Nephron progenitor cell (in vitro differentiated cells): ENCODE data around the gene ALPI.
"Not testable (repeated sequence)": the region's sequence is repeated elsewhere in the genome, so short reads cannot be mapped to it uniquely, and the experiment has no call there.

Experiments
- DNase-seq: peaks from one replicate; pipeline ENCODE4 v3.0.0; 2021
- H3K27ac Mint-ChIP-seq: 2 replicates; pipeline ENCODE4 v1.8.0; 2021; ENCODE audit warnings: mild to moderate bottlenecking, moderate library complexity, mixed read lengths
- H3K27me3 Mint-ChIP-seq: 2 replicates; pipeline ENCODE4 v1.8.0; 2021; ENCODE audit warnings: mild to moderate bottlenecking, low read depth, mixed read lengths; ENCODE audit not compliant: poor library complexity
- H3K36me3 Mint-ChIP-seq: 2 replicates; pipeline ENCODE4 v1.8.0; 2021; ENCODE audit warnings: low read depth, mixed read lengths
- H3K4me1 Mint-ChIP-seq: 2 replicates; pipeline ENCODE4 v1.8.0; 2021; ENCODE audit warnings: mixed read lengths
- H3K4me3 Mint-ChIP-seq: 2 replicates; pipeline ENCODE4 v1.8.0; 2021; ENCODE audit warnings: mild to moderate bottlenecking, moderate library complexity, mixed read lengths
- H3K9me3 Mint-ChIP-seq: 2 replicates; pipeline ENCODE4 v1.8.0; 2021; ENCODE audit warnings: mild to moderate bottlenecking, moderate library complexity, mixed read lengths
- CTCF ChIP-seq: fragments of 200-600 bp; sonication (generic); IDR thresholded peaks from 2 replicates; pipeline ENCODE4 v1.5.0; 2021; ENCODE audit warnings: antibody characterized with exemption

The ALPI gene

GRCh38 chr2:232455426-232456255, at the start of gene ALPI:
Gene ALPI (plus strand): TSS chr2:232456153. CDS start chr2:232456200, 47 bp downstream.
- TF ChIP-seq CTCF = no peak
- DNase-seq = no peak
- Mint-ChIP-seq H3K9me3 (no peaks in the 10 kb centered on the region), H3K4me3 (no peak within 1 kb of the TSS), H3K27me3 (peaks cover 19% of the 10 kb centered on the region), H3K4me1 (peaks cover 14% of the 10 kb centered on the region), H3K36me3 (no peaks in the 10 kb centered on the region), H3K27ac (no peak within 1 kb of the TSS)

GRCh38 chr2:232406556-232407310, 49.2 kb upstream of the ALPI start, which contains the start of gene ALPG:
Gene ALPG (plus strand): TSS chr2:232406844. CDS start chr2:232406895, 51 bp downstream.
- DNase-seq = no peak
- Mint-ChIP-seq H3K27ac (no peak within 1 kb of the TSS), H3K36me3 (no peaks in the 10 kb centered on the region), H3K27me3 (peaks cover 38% of the 10 kb centered on the region), H3K4me1 (peaks cover 5% of the 10 kb centered on the region), H3K9me3 (no peaks in the 10 kb centered on the region), H3K4me3 (no peak within 1 kb of the TSS)
- no peak for TF ChIP-seq CTCF

GRCh38 chr2:232407428-232408150, 48.4 kb upstream of the ALPI start:
- H3K27ac Mint-ChIP-seq, DNase-seq, H3K4me3 Mint-ChIP-seq, H3K9me3 Mint-ChIP-seq, H3K4me1 Mint-ChIP-seq, H3K36me3 Mint-ChIP-seq: not testable (repeated sequence)
- peaks cover 42% of the 10 kb centered on the region for H3K27me3 Mint-ChIP-seq

- not testable (repeated sequence) for H3K27ac Mint-ChIP-seq, H3K4me1 Mint-ChIP-seq, H3K36me3 Mint-ChIP-seq, DNase-seq, H3K9me3 Mint-ChIP-seq, H3K4me3 Mint-ChIP-seq
- peaks cover 44% of the 10 kb centered on the region for H3K27me3 Mint-ChIP-seq
These were observed 47.7 kb upstream of the ALPI start for GRCh38 chr2:232408269-232408668.

GRCh38 chr2:232409617-232410016, 46.3 kb upstream of the ALPI start:
- not testable (repeated sequence) for DNase-seq, H3K27ac Mint-ChIP-seq, H3K9me3 Mint-ChIP-seq, H3K36me3 Mint-ChIP-seq, H3K4me3 Mint-ChIP-seq, H3K4me1 Mint-ChIP-seq
- peaks cover 52% of the 10 kb centered on the region for H3K27me3 Mint-ChIP-seq

GRCh38 chr2:232410238-232410900, 45.6 kb upstream of the ALPI start:
- Mint-ChIP-seq H3K27ac (no peak overlapping the region), H3K27me3 (peaks cover 54% of the 10 kb centered on the region), H3K4me1 (no peaks in the 10 kb centered on the region), H3K36me3 (no peaks in the 10 kb centered on the region), H3K9me3 (no peaks in the 10 kb centered on the region), H3K4me3 (no peak overlapping the region)
- TF ChIP-seq CTCF = no peak
- no peak for DNase-seq
